NCI-H82 treated with DMSO at 0.1 percent for 48 hours (cell line): ENCODE measurements around the gene CTNNBL1.
A peak's percentile ranks its signal among the peaks of the same experiment; 100 is the strongest.

ENCODE experiments used
- DNase-seq: peaks from one replicate; lab custom pipeline; 2025; ENCODE audit not compliant: unreplicated experiment; lab: John Stamatoyannopoulos, UW

The CTNNBL1 gene

DNA sequence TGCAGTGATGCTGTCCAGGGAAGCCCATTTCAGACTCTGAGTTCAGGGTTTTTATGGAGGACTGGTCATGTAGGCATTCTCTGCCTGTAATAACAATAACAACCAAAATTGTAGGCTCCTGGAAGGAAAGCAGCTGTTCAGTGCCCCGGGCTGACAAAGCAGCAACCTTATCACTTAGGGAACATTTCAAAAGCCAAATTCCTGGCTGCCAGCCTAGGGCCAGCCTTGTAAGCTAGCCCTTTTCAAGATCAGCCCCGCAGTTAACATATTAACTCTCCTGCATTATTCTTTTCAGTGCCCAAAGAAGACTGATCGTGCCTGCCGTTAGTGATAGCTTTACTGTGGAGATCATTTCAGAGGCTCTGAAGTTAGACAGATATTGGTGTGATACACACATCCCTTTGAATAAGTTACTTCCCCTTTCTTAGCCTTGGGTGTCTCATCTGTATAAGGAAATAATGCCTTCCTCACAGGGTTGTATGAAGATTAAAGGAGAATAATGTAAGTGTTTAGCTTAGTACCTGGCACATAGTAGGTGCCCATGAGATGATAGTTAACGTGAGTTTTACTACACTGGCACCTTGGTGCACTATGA is 44.1 kb downstream of the CTNNBL1 start:
- DNase-seq = no peak

DNA sequence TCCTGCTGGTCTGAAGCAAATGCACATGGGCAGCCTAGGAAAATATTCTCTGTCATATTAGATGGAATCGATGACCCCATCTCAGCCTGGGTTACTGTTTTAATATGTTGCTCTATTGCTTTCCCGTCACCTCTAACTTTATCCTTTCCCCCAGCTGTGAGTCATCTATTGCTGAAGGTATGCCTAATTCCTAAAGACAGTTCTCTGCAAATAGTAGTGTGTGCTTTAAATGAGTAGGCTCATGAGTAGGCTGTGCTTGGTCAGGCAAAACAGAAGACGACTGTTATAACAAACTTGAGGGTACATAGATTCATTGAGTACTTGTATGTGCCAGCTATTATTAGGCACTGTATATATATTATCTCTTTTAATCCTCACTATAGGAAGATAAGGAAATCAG is 47.2 kb downstream of the CTNNBL1 start:
- no peak for DNase-seq

DNA sequence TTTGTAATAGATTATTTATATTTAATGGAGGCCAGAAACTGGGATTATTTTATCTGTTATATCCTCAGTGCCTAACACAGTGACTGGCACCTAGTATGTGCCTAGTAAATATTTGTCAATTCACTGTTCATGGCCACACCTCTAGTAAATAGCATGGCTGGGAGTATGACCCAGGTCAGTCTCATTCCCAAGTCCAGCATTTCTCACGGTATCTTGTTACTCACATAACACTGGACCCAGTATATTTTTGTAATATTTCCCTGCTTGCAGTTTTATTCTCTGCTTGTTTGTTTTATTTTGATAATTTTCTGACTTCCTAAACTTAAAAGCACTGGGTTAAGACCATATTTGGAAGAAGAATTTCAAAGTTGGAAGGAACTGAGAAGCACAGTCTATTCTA is 47.7 kb downstream of the CTNNBL1 start:
- DNase-seq = no peak

GRCh38 chr20:37742131-37742530 is 48.3 kb downstream of the CTNNBL1 start:
- DNase-seq = no peak

DNA sequence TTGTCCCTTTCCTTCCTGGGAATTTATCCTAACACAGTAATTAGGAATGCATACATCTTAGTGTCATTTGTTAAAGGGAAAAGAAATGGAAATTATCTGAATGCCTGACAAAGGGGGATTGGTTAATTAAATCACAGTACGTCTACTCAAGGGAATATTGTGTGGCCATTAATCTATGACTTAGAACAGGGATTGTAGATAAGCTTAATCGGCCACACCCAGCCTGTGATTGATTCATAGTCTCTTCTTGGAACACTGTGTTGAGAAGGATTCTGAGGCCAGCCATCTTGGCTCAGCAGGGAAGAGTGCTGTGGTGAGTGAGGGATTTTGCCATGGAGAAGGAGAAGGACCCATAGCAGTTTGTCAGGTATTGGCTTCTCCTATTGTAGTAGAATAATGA is 50.5 kb downstream of the CTNNBL1 start:
- peak; percentile 14 for DNase-seq

DNA sequence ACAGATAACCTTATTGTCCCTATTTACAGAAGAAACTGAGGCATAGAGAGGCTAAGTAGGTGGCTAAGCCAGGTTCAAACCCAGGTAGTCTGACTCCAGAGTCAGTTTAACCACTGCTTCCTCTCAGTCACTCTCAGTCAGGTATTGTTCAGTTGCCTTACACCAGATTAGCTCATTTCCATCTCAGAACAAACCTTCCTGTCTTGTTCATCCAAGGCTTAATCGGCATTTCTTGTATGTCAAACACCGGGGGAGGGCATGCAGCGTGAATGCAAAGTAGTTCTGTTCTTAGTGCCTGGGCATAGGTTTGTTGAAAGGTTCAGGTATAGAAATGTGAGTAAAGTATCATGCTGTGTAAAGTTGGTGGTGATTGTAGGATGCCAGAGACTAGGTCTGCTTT is 51.7 kb downstream of the CTNNBL1 start:
- no peak for DNase-seq

- no peak for DNase-seq
These were observed 54.2 kb downstream of the CTNNBL1 start for GRCh38 chr20:37748015-37748414.

GRCh38 chr20:37749218-37749617 is 55.4 kb downstream of the CTNNBL1 start:
- no peak for DNase-seq

- no peak for DNase-seq
These were observed 56.0 kb downstream of the CTNNBL1 start for GRCh38 chr20:37749620-37750403.

GRCh38 chr20:37755665-37756064 is 61.8 kb downstream of the CTNNBL1 start:
- DNase-seq = peak; percentile 4

DNA sequence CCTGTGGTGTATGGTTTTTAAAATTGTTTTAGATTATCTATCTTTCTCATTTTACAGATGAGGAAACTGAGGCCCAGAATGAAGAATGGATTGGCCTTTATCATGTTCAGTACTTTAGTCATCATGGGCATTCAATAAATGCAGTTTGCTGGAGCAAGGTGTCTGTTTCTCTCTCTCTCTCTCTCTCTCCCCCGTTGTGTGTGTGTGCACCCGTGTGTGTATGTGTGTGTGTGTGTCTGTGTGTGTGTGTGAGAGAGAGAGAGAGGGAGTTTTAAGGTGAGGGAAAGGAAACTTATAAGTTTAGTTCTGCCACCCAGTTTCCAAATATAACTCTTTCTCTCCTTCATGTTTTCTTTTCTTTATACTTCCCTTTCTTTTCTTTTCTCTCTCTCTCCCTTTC is 62.4 kb downstream of the CTNNBL1 start:
- DNase-seq = no peak

- no peak for DNase-seq
These were observed 63.7 kb downstream of the CTNNBL1 start for GRCh38 chr20:37757550-37757949.

DNA sequence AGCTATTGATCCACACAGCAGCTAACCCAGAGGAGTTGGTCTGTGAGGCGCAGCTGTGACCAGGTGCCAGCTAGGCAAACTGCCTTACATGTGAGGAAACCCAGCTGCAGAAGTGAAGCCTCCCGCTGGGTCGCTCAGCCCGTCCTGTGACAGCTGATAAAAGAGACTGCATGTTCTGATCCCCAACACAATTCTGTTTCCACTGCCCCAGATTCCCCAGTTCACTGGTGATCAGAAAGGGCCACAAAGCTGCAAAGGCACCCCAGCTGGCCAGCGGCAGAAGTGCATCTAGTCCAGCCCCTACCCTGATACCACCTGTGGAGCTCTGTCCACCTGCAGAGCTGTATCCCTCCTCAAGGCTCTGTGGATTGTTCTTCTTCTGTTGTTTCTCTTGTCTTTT is 64.5 kb downstream of the CTNNBL1 start:
- DNase-seq = no peak

DNA sequence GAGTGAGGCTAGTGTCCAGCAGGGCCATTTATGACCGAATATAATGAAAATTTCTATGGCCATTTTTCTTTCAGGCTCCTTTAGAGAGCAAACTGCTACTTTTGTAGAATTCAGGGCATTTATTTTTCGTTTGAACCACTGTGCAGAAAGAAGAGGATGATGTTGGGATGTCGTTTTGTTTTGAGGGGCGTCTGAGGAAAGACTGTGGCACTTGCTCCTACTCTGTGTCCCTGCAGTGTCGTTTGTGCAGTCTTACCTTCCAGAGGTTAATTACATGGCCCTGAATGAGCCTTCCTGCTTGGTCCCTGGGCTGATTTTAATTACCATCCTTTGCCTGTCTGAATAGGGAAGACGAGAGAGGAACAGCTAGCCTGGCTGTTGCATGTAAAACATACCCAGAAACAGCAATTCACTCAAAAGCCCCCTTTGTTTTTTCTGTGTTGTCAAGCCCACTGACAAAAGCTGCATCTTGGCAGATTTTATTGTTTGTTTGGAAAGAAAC is 65.3 kb downstream of the CTNNBL1 start:
- DNase-seq = no peak

GRCh38 chr20:37759761-37760209 is 66.0 kb downstream of the CTNNBL1 start:
- no peak for DNase-seq

GRCh38 chr20:37760322-37760721 is 66.5 kb downstream of the CTNNBL1 start:
- DNase-seq = no peak

GRCh38 chr20:37762716-37763485 is 69.1 kb downstream of the CTNNBL1 start:
- DNase-seq = no peak

GRCh38 chr20:37764333-37764935 is 70.6 kb downstream of the CTNNBL1 start:
- DNase-seq = no peak

GRCh38 chr20:37770908-37771307 is 77.1 kb downstream of the CTNNBL1 start:
- DNase-seq = no peak

DNA sequence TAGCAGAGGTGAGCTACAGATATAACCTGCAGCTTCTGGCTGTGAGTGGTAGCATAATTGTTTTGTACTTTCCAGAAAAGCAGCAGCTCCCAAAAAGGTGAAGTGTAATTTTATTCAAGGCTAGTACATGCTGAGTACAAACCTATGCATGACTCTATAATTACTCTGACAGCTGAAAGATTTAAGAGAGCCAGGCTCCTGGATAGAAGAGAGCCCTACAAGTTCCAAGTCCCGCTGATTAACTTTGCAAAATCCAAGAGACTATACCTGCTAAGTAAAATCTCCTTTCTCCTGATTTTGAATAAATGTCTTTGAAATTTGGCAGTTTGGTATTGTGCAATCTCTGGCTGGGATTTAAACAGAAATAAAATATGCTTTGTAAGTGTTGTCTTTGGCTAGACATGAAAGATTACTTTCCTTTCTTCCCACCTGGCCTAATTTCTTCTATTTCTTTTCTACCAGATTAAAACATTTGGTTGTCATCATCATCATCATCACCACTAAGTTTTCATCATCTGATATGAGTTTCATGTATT is 79.5 kb downstream of the CTNNBL1 start:
- no peak for DNase-seq

DNA sequence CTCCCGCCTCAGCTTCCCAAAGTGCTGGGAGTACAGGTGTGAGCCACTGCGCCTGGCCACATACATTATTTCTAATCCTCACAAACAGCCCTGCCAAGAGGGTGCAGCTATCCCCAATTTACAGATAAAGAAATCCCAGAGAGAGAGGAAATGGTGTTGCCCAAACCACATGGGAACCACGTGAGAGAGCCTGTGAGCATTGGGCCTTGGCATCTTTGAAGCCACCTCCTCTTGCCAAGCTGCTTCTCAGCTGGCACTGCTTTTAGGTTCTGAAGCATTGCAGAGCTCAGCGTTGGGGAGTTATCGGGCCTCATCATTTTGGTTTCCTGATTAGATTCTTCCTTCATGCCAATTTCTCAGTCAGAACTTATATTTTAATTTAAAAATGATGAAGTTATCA is 80.3 kb downstream of the CTNNBL1 start:
- DNase-seq = no peak
